Measurements from ENCODE around the gene PRKAR1B.
A peak's percentile ranks its signal among the peaks of the same experiment; 100 is the strongest.

The PRKAR1B gene

GRCh38 chr7:674454-675410 is 52.3 kb downstream of the PRKAR1B start:
- H3K4me3 ChIP-seq (replicated peaks in 1 of 2; ENCODE audit: low read depth in 2 of 2, low read length in 2 of 2), result no peak overlapping the region
- peak in 1 of 2 donors; percentile 65 for DNase-seq (ENCODE audit: low read depth in 2 of 2)
- no peak for TF ChIP-seq CTCF (IDR thresholded peaks at IDR 0.05; ENCODE audit: low read depth, low read length)

GRCh38 chr7:673681-674453 is 53.2 kb downstream of the PRKAR1B start:
- DNase-seq (ENCODE audit: low read depth in 2 of 2), result no peak
- no peak for TF ChIP-seq CTCF (IDR thresholded peaks at IDR 0.05; ENCODE audit: low read depth, low read length)
- H3K4me3 ChIP-seq (replicated peaks in 1 of 2; ENCODE audit: low read depth in 2 of 2, low read length in 2 of 2), result no peak overlapping the region

- H3K4me3 ChIP-seq (replicated peaks in 1 of 2; ENCODE audit: low read depth in 2 of 2, low read length in 2 of 2), result no peak overlapping the region
- TF ChIP-seq CTCF (IDR thresholded peaks at IDR 0.05; ENCODE audit: low read depth, low read length), result no peak
- DNase-seq (ENCODE audit: low read depth in 2 of 2), result no peak
Observed at GRCh38 chr7:672891-673290, 54.2 kb downstream of the PRKAR1B start.

- no peak overlapping the region for H3K4me3 ChIP-seq (replicated peaks in 1 of 2; ENCODE audit: low read depth in 2 of 2, low read length in 2 of 2)
Observed at GRCh38 chr7:671415-672042, 55.6 kb downstream of the PRKAR1B start.

GRCh38 chr7:670501-671390 is 56.3 kb downstream of the PRKAR1B start:
- TF ChIP-seq CTCF (IDR thresholded peaks at IDR 0.05; ENCODE audit: low read depth, low read length), result no peak
- H3K4me3 ChIP-seq (replicated peaks in 1 of 2; ENCODE audit: low read depth in 2 of 2, low read length in 2 of 2), result no peak overlapping the region
- no peak for DNase-seq (ENCODE audit: low read depth in 2 of 2)

More at GRCh38 chr7:671415-672042, 55.6 kb downstream of the PRKAR1B start:
- TF ChIP-seq CTCF (IDR thresholded peaks at IDR 0.05; ENCODE audit: low read depth, low read length), result no peak
- no peak for DNase-seq (ENCODE audit: low read depth in 2 of 2)

- no peak for DNase-seq (ENCODE audit: low read depth in 2 of 2)
- no peak overlapping the region for H3K4me3 ChIP-seq (replicated peaks in 1 of 2; ENCODE audit: low read depth in 2 of 2, low read length in 2 of 2)
- no peak for TF ChIP-seq CTCF (IDR thresholded peaks at IDR 0.05; ENCODE audit: low read depth, low read length)
Observed at GRCh38 chr7:668958-669357, 58.1 kb downstream of the PRKAR1B start.
